K562 (cell line): ENCODE measurements around the gene ERP29.

Experiments
- CTCF ChIP-seq, 3 experiments: IDR thresholded peaks in 2 of 3; conservative IDR thresholded peaks in 1 of 3; 2 replicates each; pipeline ENCODE4 v1.5.1; 2011 to 2012; ENCODE audit warnings: low read length in 3 of 3, mild to moderate bottlenecking in 3 of 3, control low read depth in 2 of 3, improper control_type of control experiment in 1 of 3, inconsistent platforms in 1 of 3, low read depth in 1 of 3, mixed read lengths in 1 of 3, moderate library complexity in 1 of 3; ENCODE audit not compliant: insufficient read depth in 2 of 3
- GTF2F1 ChIP-seq: IDR thresholded peaks from 2 replicates; pipeline ENCODE4 v1.6.1; 2011; ENCODE audit warnings: low read depth, low read length, improper control_type of control experiment
- HDAC6 ChIP-seq: IDR thresholded peaks from 2 replicates; pipeline ENCODE4 v1.6.1; 2012; ENCODE audit warnings: low read depth, mild to moderate bottlenecking, control low read depth, inconsistent platforms, low read length, moderate library complexity
- LARP7 ChIP-seq: fragments of 450-650 bp; IDR thresholded peaks from 2 replicates; pipeline ENCODE4 v1.6.1; 2016
- MITF ChIP-seq: IDR thresholded peaks from 2 replicates; pipeline ENCODE4 v1.6.1; 2014; ENCODE audit warnings: antibody characterized with exemption
- MTA1 ChIP-seq: fragments of 450-650 bp; IDR thresholded peaks from 2 replicates; pipeline ENCODE4 v1.6.1; 2017; ENCODE audit warnings: borderline replicate concordance
- NFIC ChIP-seq: fragments of 450-650 bp; IDR thresholded peaks from 2 replicates; pipeline ENCODE4 v1.6.1; 2017; ENCODE audit warnings: mild to moderate bottlenecking, inconsistent platforms
- NR3C1 ChIP-seq: sonication (generic); formaldehyde crosslinking; IDR thresholded peaks from 2 replicates; pipeline ENCODE4 v1.8.1; 2022; ENCODE audit warnings: missing genetic modification reagents
- POLR2AphosphoS5 ChIP-seq: IDR thresholded peaks from 2 replicates; pipeline ENCODE4 v1.6.1; 2011; ENCODE audit warnings: mild to moderate bottlenecking, low read depth, low read length, moderate library complexity; ENCODE audit not compliant: control insufficient read depth, insufficient read depth
- RBM17 ChIP-seq: fragments of 200-400 bp; formaldehyde crosslinking; IDR thresholded peaks from 2 replicates; pipeline ENCODE4 v1.6.1; 2017; ENCODE audit warnings: low read depth, mild to moderate bottlenecking, low read length, borderline replicate concordance
- RFX7 ChIP-seq: fragments of 250-450 bp; sonication (Bioruptor Pico); IDR thresholded peaks from 2 replicates; pipeline ENCODE4 v1.5.1; 2021; ENCODE audit warnings: mild to moderate bottlenecking
- YY1 ChIP-seq, 3 experiments: IDR thresholded peaks; 2 replicates each; pipeline ENCODE4 v1.6.1; 2011; ENCODE audit warnings: low read length in 2 of 3, mild to moderate bottlenecking in 2 of 3, moderate library complexity in 2 of 3, borderline replicate concordance in 1 of 3, control low read depth in 1 of 3, low read depth in 1 of 3; ENCODE audit not compliant: insufficient read depth in 3 of 3, insufficient replicate concordance in 2 of 3, control insufficient read depth in 1 of 3, insufficient read length in 1 of 3; ENCODE audit errors: extremely low read depth in 1 of 3
- TF ChIP-seq, protein P1 (sequence below), 2 experiments: fragments of 450-650 bp in 1 of 2; IDR thresholded peaks; 2 replicates each; pipeline ENCODE4 v1.6.1; 2011 to 2017; ENCODE audit warnings: low read depth in 2 of 2, antibody characterized with exemption in 1 of 2, borderline replicate concordance in 1 of 2, low read length in 1 of 2, mild to moderate bottlenecking in 1 of 2, mixed read lengths in 1 of 2; ENCODE audit not compliant: control insufficient read depth in 1 of 2

GRCh38 chr12:112020947-112021457 is 7.8 kb downstream of the ERP29 start:
- no peak for TF ChIP-seq CTCF (IDR thresholded peaks at IDR 0.05 in 2 of 3, conservative IDR thresholded peaks at IDR 0.05 in 1 of 3; ENCODE audit: insufficient read depth in 2 of 3, low read depth in 1 of 3, low read length in 3 of 3)
- TF ChIP-seq NFIC = no peak
- no peak for TF ChIP-seq LARP7
- TF ChIP-seq POLR2AphosphoS5 = no peak
- no peak for TF ChIP-seq RBM17
- TF ChIP-seq, protein P1, sequence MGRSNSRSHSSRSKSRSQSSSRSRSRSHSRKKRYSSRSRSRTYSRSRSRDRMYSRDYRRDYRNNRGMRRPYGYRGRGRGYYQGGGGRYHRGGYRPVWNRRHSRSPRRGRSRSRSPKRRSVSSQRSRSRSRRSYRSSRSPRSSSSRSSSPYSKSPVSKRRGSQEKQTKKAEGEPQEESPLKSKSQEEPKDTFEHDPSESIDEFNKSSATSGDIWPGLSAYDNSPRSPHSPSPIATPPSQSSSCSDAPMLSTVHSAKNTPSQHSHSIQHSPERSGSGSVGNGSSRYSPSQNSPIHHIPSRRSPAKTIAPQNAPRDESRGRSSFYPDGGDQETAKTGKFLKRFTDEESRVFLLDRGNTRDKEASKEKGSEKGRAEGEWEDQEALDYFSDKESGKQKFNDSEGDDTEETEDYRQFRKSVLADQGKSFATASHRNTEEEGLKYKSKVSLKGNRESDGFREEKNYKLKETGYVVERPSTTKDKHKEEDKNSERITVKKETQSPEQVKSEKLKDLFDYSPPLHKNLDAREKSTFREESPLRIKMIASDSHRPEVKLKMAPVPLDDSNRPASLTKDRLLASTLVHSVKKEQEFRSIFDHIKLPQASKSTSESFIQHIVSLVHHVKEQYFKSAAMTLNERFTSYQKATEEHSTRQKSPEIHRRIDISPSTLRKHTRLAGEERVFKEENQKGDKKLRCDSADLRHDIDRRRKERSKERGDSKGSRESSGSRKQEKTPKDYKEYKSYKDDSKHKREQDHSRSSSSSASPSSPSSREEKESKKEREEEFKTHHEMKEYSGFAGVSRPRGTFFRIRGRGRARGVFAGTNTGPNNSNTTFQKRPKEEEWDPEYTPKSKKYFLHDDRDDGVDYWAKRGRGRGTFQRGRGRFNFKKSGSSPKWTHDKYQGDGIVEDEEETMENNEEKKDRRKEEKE (IDR thresholded peaks at IDR 0.05; ENCODE audit: borderline replicate concordance in 1 of 2, control insufficient read depth in 1 of 2, low read depth in 2 of 2, low read length in 1 of 2) = no peak
- TF ChIP-seq MTA1 = no peak
- no peak for TF ChIP-seq RFX7 (CRISPR knock-in tag)
- no peak for TF ChIP-seq YY1 (IDR thresholded peaks at IDR 0.05; ENCODE audit: borderline replicate concordance in 1 of 3, control insufficient read depth in 1 of 3, extremely low read depth in 1 of 3, insufficient read depth in 3 of 3, insufficient read length in 1 of 3, insufficient replicate concordance in 2 of 3, low read depth in 1 of 3, low read length in 2 of 3)
- no peak for TF ChIP-seq MITF
- TF ChIP-seq HDAC6 = no peak
- no peak for TF ChIP-seq NR3C1 (CRISPR knock-in tag)
- TF ChIP-seq GTF2F1 = no peak
